ENCODE results near the gene LTO1. TPM values are rescaled to one million over a fixed set of nuclear protein-coding genes. Genes with fewer than 3 reads are reported as not detected.

LTO1 gene
- total RNA-seq, 1 donor from 2014 or later = 28.5 TPM

GRCh38 chr11:69686856-69687255 lies 11.7 kb upstream of the LTO1 start:
- peaks cover 13% of the 10 kb centered on the region for H3K4me1 Mint-ChIP-seq (ENCODE audit: low read depth)
- DNase-seq (ENCODE audit: low spot score, unreplicated experiment) = no peak

GRCh38 chr11:69686452-69686851 lies 11.3 kb upstream of the LTO1 start:
- H3K4me1 Mint-ChIP-seq (ENCODE audit: low read depth) = peaks cover 13% of the 10 kb centered on the region
- H3K9me3 Mint-ChIP-seq (ENCODE audit: low read depth) = peaks cover 21% of the 10 kb centered on the region
- DNase-seq (ENCODE audit: low spot score, unreplicated experiment) = no peak
- peaks cover 16% of the 10 kb centered on the region for H3K36me3 Mint-ChIP-seq (ENCODE audit: insufficient read depth)
- no peak overlapping the region for H3K27ac Mint-ChIP-seq
- no peak for TF ChIP-seq CTCF (IDR thresholded peaks at IDR 0.05; ENCODE audit: unreplicated experiment)
- H3K4me3 Mint-ChIP-seq (ENCODE audit: low read depth) = no peak overlapping the region
- H3K27me3 Mint-ChIP-seq = peaks cover 13% of the 10 kb centered on the region

More at GRCh38 chr11:69686856-69687255, 11.7 kb upstream of the LTO1 start:
- Mint-ChIP-seq H3K27me3 (peaks cover 13% of the 10 kb centered on the region), H3K4me3 (ENCODE audit: low read depth) (no peak overlapping the region), H3K9me3 (ENCODE audit: low read depth) (peaks cover 24% of the 10 kb centered on the region), H3K36me3 (ENCODE audit: insufficient read depth) (peaks cover 17% of the 10 kb centered on the region), H3K27ac (no peak overlapping the region)
- TF ChIP-seq CTCF (IDR thresholded peaks at IDR 0.05; ENCODE audit: unreplicated experiment) = no peak

DNA sequence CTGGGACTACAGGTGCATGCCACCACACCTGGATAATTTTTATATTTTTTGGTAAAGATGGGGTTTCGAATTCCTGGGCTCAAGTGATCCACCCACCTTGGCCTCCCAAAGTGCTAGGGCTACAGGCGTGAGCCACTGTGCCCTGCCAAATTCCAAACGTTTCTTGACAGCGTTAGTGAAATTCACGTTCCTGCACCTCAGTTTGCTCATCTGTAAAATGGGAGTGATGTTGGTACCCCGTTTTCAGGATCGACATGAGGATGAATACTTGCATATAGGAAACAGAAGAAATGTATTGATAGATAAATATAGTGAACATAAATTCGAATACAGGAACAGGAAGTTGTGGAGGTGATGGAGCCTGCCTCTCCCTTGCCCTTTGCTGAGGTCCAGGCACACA lies 10.2 kb upstream of the LTO1 start:
- no peak for TF ChIP-seq CTCF (IDR thresholded peaks at IDR 0.05; ENCODE audit: unreplicated experiment)
- Mint-ChIP-seq H3K27me3 (peaks cover 13% of the 10 kb centered on the region), H3K36me3 (ENCODE audit: insufficient read depth) (peaks cover 12% of the 10 kb centered on the region), H3K27ac (no peak overlapping the region), H3K4me1 (ENCODE audit: low read depth) (peaks cover 10% of the 10 kb centered on the region), H3K9me3 (ENCODE audit: low read depth) (peaks cover 16% of the 10 kb centered on the region), H3K4me3 (ENCODE audit: low read depth) (no peak overlapping the region)
- no peak for DNase-seq (ENCODE audit: low spot score, unreplicated experiment)

DNA sequence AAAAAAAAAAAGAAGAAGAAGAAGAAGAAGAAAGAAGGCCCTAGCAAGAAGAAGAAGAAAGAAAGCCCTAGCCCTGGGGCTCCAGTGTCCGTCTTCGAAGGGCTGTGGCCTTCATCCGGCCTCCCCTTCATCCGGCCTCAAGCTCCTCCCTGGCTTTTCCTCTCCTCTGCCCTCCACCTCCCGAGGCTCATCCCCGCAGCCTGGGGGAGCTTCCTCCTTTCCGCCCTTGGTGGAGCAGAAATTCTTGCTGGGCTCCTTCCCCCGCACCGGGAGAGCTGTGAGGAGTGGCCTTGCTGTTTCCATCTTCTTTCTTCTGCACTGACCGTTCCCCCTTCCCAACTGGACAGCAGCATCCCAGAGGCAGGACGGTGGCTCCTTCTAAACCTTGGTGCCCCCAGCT lies 9.5 kb upstream of the LTO1 start:
- TF ChIP-seq CTCF (IDR thresholded peaks at IDR 0.05; ENCODE audit: unreplicated experiment) = no peak
- peaks cover 7% of the 10 kb centered on the region for H3K4me1 Mint-ChIP-seq (ENCODE audit: low read depth)
- DNase-seq (ENCODE audit: low spot score, unreplicated experiment) = no peak
- no peak overlapping the region for H3K4me3 Mint-ChIP-seq (ENCODE audit: low read depth)
- peaks cover 13% of the 10 kb centered on the region for H3K27me3 Mint-ChIP-seq
- H3K36me3 Mint-ChIP-seq (ENCODE audit: insufficient read depth) = peaks cover 10% of the 10 kb centered on the region
- peaks cover 12% of the 10 kb centered on the region for H3K9me3 Mint-ChIP-seq (ENCODE audit: low read depth)
- H3K27ac Mint-ChIP-seq = no peak overlapping the region

DNA sequence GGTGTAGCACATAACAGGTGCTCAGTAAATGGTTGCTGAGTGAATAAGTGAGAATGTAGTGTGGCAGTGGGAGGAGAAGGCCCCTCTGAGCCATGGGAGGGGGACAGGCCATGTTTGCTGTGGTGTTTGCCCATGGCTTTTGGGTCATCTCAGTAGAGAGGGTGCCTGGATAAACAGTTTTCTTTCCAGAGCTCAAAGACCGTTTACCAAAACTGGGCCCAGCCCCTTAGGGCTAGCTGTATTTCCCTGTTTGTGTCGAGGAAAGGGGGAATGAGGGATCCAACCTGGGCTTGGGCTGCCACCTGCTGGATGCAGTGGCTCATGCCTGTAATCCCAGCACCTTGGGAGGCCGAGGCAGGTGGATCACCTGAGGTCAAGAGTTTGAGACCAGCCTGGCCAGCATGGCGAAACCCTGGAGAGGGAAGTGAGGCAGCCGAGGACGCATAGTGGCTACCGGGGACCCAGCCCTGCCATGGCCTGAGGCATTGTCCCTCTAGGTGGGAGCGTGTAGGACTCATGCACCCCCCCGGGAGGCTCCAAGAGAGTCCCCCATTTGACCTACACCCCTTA lies 8.7 kb upstream of the LTO1 start:
- H3K27me3 Mint-ChIP-seq = peaks cover 13% of the 10 kb centered on the region
- DNase-seq (ENCODE audit: low spot score, unreplicated experiment) = no peak

More for the DNA sequence above, 8.7 kb upstream of the LTO1 start:
- H3K4me3 Mint-ChIP-seq (ENCODE audit: low read depth) = no peak overlapping the region
- peaks cover 8% of the 10 kb centered on the region for H3K9me3 Mint-ChIP-seq (ENCODE audit: low read depth)
- TF ChIP-seq CTCF (IDR thresholded peaks at IDR 0.05; ENCODE audit: unreplicated experiment) = peak; percentile 61
- peaks cover 6% of the 10 kb centered on the region for H3K36me3 Mint-ChIP-seq (ENCODE audit: insufficient read depth)
- H3K27ac Mint-ChIP-seq = no peak overlapping the region
- peaks cover 4% of the 10 kb centered on the region for H3K4me1 Mint-ChIP-seq (ENCODE audit: low read depth)

All from progenitor cell of endocrine pancreas (in vitro differentiated cells).